ENCODE results near the gene STX17. TPM values are rescaled to one million over a fixed set of nuclear protein-coding genes. Genes with fewer than 3 reads are reported as not detected.

STX17 gene
- total RNA-seq, 1 donor from 2014 or later: 20.2 TPM

GRCh38 chr9:99970481-99970880 is 64.0 kb downstream of the STX17 start:
- no peak for DNase-seq (ENCODE audit: low spot score)
- no peaks in the 10 kb centered on the region for H3K9me3 Mint-ChIP-seq (ENCODE audit: low read depth)
- TF ChIP-seq, protein P1, sequence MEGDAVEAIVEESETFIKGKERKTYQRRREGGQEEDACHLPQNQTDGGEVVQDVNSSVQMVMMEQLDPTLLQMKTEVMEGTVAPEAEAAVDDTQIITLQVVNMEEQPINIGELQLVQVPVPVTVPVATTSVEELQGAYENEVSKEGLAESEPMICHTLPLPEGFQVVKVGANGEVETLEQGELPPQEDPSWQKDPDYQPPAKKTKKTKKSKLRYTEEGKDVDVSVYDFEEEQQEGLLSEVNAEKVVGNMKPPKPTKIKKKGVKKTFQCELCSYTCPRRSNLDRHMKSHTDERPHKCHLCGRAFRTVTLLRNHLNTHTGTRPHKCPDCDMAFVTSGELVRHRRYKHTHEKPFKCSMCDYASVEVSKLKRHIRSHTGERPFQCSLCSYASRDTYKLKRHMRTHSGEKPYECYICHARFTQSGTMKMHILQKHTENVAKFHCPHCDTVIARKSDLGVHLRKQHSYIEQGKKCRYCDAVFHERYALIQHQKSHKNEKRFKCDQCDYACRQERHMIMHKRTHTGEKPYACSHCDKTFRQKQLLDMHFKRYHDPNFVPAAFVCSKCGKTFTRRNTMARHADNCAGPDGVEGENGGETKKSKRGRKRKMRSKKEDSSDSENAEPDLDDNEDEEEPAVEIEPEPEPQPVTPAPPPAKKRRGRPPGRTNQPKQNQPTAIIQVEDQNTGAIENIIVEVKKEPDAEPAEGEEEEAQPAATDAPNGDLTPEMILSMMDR (IDR thresholded peaks at IDR 0.05): no peak
- H3K4me1 Mint-ChIP-seq (ENCODE audit: low read depth): peaks cover 3% of the 10 kb centered on the region
- H3K27me3 Mint-ChIP-seq (ENCODE audit: low read depth): no peaks in the 10 kb centered on the region
- H3K4me3 Mint-ChIP-seq (ENCODE audit: unreplicated experiment): no peak overlapping the region
- H3K27ac Mint-ChIP-seq (ENCODE audit: unreplicated experiment): no peak overlapping the region
- peaks cover 7% of the 10 kb centered on the region for H3K36me3 Mint-ChIP-seq (ENCODE audit: low read depth)

DNA sequence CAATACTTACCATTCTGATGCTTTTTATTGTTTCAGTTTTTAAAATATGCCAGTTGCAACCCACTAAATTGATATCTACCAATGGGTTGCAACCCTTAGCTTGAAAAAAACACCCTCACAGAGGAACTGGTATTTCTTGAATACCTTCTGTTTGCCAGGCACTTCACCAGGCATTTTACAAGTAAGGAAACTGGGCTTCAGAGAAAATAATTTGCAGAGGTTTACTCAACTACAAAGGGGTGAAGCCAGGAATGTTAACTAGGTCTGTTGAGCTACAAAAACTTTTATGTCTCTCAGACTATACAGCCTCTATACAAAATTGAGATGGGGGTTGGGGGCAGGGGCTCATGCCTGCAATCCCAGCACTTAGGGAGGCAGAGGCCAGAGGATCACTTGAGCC is 65.0 kb downstream of the STX17 start:
- no peak for DNase-seq (ENCODE audit: low spot score)
- no peak overlapping the region for H3K4me3 Mint-ChIP-seq (ENCODE audit: unreplicated experiment)
- no peak overlapping the region for H3K27ac Mint-ChIP-seq (ENCODE audit: unreplicated experiment)
- no peaks in the 10 kb centered on the region for H3K27me3 Mint-ChIP-seq (ENCODE audit: low read depth)
- no peaks in the 10 kb centered on the region for H3K9me3 Mint-ChIP-seq (ENCODE audit: low read depth)
- H3K4me1 Mint-ChIP-seq (ENCODE audit: low read depth): peaks cover 3% of the 10 kb centered on the region
- TF ChIP-seq, protein P1 (IDR thresholded peaks at IDR 0.05): no peak
- peaks cover 10% of the 10 kb centered on the region for H3K36me3 Mint-ChIP-seq (ENCODE audit: low read depth)

GRCh38 chr9:99973455-99973854 is 67.0 kb downstream of the STX17 start:
- Mint-ChIP-seq H3K27ac (ENCODE audit: unreplicated experiment) (no peak overlapping the region), H3K9me3 (ENCODE audit: low read depth) (no peaks in the 10 kb centered on the region), H3K36me3 (ENCODE audit: low read depth) (peaks cover 7% of the 10 kb centered on the region), H3K4me1 (ENCODE audit: low read depth) (no peaks in the 10 kb centered on the region), H3K27me3 (ENCODE audit: low read depth) (no peaks in the 10 kb centered on the region), H3K4me3 (ENCODE audit: unreplicated experiment) (no peak overlapping the region)
- no peak for DNase-seq (ENCODE audit: low spot score)
- TF ChIP-seq, protein P1 (IDR thresholded peaks at IDR 0.05): no peak

GRCh38 chr9:99977033-99977792 is 70.8 kb downstream of the STX17 start:
- H3K9me3 Mint-ChIP-seq (ENCODE audit: low read depth): no peaks in the 10 kb centered on the region
- TF ChIP-seq, protein P1 (IDR thresholded peaks at IDR 0.05): no peak
- H3K27ac Mint-ChIP-seq (ENCODE audit: unreplicated experiment): no peak overlapping the region
- DNase-seq (ENCODE audit: low spot score): no peak
- no peaks in the 10 kb centered on the region for H3K27me3 Mint-ChIP-seq (ENCODE audit: low read depth)
- H3K4me1 Mint-ChIP-seq (ENCODE audit: low read depth): peaks cover 7% of the 10 kb centered on the region
- H3K4me3 Mint-ChIP-seq (ENCODE audit: unreplicated experiment): no peak overlapping the region
- peaks cover 6% of the 10 kb centered on the region for H3K36me3 Mint-ChIP-seq (ENCODE audit: low read depth)

DNA sequence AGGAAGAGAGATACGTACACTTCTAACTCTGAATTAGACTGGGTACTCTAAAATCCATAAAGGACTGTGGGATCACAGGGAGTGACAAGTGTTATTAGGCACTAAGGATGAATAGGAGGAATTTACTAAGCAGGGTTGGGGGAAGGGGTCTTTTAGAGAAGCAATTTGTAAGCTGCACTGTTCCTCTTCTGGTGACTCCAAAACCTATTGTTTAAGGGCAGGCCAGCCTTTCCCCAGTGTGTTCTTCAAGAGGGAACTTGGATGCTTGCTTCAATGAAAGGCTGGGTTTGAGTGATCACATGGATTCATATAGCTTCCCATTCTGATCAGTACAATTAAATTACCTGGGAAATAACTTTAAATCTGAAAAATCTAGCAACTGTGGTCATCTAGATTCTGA is 71.8 kb downstream of the STX17 start:
- H3K27ac Mint-ChIP-seq (ENCODE audit: unreplicated experiment): no peak overlapping the region
- H3K36me3 Mint-ChIP-seq (ENCODE audit: low read depth): peaks cover 6% of the 10 kb centered on the region
- H3K9me3 Mint-ChIP-seq (ENCODE audit: low read depth): no peaks in the 10 kb centered on the region
- TF ChIP-seq, protein P1 (IDR thresholded peaks at IDR 0.05): no peak
- H3K27me3 Mint-ChIP-seq (ENCODE audit: low read depth): no peaks in the 10 kb centered on the region
- no peak overlapping the region for H3K4me3 Mint-ChIP-seq (ENCODE audit: unreplicated experiment)
- no peak for DNase-seq (ENCODE audit: low spot score)
- H3K4me1 Mint-ChIP-seq (ENCODE audit: low read depth): peaks cover 8% of the 10 kb centered on the region

Measured in chondrocyte (in vitro differentiated cells).